ENCODE data around the gene NKTR. TPM values are rescaled to one million over a fixed set of nuclear protein-coding genes. Genes with fewer than 3 reads are reported as not detected.

The NKTR gene
- total and polyA plus RNA-seq, 9 of the 15 experiments (the other 6 are each of a cell fraction or from before 2014, with no cell fraction given): 19.7 to 123 (median 92.6) TPM

DNA sequence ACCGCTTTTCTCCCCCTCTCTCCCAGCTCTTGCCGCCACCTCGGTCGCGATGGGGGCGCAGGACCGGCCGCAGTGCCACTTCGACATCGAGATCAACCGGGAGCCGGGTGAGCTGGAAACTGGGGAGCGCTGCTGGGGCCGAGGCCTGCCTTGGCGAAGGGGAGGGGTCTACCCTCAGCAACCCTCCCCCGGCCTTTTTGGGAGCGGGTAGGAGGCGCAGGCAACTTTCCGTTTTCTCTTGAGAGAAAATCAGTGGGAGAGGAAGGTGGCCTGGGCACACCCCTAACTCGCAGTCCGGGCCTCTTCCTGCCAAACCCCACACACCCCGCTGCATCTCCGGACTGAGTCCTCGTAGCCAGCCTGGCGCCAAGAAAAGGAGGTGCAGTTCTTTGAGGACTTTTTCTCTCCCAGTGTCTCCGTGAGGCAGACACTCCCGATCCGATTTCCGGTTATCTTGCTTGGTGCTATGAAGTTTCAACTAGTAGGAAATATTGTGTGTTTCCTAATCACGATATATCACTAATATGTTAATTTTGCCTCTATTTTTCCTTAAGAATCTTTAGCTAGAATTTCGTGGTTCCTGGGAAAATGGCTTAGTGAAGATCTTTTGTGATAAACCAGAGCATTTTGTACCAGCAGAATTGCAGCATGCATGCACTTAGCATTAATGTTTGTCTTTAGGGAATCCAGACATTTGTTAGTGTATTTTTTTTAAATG is 631 bp downstream of the NKTR start (continued):
- TF ChIP-seq, protein P1, sequence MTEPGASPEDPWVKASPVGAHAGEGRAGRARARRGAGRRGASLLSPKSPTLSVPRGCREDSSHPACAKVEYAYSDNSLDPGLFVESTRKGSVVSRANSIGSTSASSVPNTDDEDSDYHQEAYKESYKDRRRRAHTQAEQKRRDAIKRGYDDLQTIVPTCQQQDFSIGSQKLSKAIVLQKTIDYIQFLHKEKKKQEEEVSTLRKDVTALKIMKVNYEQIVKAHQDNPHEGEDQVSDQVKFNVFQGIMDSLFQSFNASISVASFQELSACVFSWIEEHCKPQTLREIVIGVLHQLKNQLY (CRISPR knock-in tag; conservative IDR thresholded peaks at IDR 0.05): no peak
- TF ChIP-seq POLR3A (IDR thresholded peaks at IDR 0.05; ENCODE audit: borderline replicate concordance, extremely low read depth, insufficient read depth, insufficient read length) (no peak), GTF2A2 (tag; IDR thresholded peaks at IDR 0.05) (no peak), TFAM (CRISPR knock-in tag; conservative IDR thresholded peaks at IDR 0.05) (no peak), ATF7 (IDR thresholded peaks at IDR 0.05) (no peak), SRSF7 (optimal IDR thresholded peaks at IDR 0.05; ENCODE audit: low read depth, low read length) (no peak), KLF10 (CRISPR knock-in tag; IDR thresholded peaks at IDR 0.05) (no peak), TAL1 (IDR thresholded peaks at IDR 0.05) (no peak), NFE2 (IDR thresholded peaks at IDR 0.05; ENCODE audit: low read depth) (no peak), ZC3H11A (IDR thresholded peaks at IDR 0.05; ENCODE audit: low read depth, low read length) (no peak), SNIP1 (IDR thresholded peaks at IDR 0.05; ENCODE audit: low read depth) (no peak), SRSF3 (IDR thresholded peaks at IDR 0.05; ENCODE audit: insufficient read depth, low read length) (no peak), ZNF79 (CRISPR knock-in tag; IDR thresholded peaks at IDR 0.05; ENCODE audit: low read depth) (no peak), MECOM (CRISPR knock-in tag; IDR thresholded peaks at IDR 0.05) (peak; percentile 41; the same call in 1 of the 2 replicates), ZNF76 (CRISPR knock-in tag; IDR thresholded peaks at IDR 0.05; ENCODE audit: borderline replicate concordance) (no peak), FOXO4 (CRISPR knock-in tag; IDR thresholded peaks at IDR 0.05) (no peak), ZNF766 (CRISPR knock-in tag; conservative IDR thresholded peaks at IDR 0.05) (peak; percentile 56; the same call in 1 of the 2 replicates), HOMEZ (CRISPR knock-in tag; IDR thresholded peaks at IDR 0.05) (no peak), FOSL1 (tag; conservative IDR thresholded peaks at IDR 0.05) (peak; percentile 40; the same call in 1 of the 2 replicates)
- TF ChIP-seq, protein P2, sequence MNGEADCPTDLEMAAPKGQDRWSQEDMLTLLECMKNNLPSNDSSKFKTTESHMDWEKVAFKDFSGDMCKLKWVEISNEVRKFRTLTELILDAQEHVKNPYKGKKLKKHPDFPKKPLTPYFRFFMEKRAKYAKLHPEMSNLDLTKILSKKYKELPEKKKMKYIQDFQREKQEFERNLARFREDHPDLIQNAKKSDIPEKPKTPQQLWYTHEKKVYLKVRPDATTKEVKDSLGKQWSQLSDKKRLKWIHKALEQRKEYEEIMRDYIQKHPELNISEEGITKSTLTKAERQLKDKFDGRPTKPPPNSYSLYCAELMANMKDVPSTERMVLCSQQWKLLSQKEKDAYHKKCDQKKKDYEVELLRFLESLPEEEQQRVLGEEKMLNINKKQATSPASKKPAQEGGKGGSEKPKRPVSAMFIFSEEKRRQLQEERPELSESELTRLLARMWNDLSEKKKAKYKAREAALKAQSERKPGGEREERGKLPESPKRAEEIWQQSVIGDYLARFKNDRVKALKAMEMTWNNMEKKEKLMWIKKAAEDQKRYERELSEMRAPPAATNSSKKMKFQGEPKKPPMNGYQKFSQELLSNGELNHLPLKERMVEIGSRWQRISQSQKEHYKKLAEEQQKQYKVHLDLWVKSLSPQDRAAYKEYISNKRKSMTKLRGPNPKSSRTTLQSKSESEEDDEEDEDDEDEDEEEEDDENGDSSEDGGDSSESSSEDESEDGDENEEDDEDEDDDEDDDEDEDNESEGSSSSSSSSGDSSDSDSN (IDR thresholded peaks at IDR 0.05; ENCODE audit: borderline replicate concordance in 1 of 2, low read depth in 2 of 2, low read length in 2 of 2): peak in 1 of 2 experiments; percentile 65; a peak in 3 of 4 replicates
- TF ChIP-seq, protein P3, sequence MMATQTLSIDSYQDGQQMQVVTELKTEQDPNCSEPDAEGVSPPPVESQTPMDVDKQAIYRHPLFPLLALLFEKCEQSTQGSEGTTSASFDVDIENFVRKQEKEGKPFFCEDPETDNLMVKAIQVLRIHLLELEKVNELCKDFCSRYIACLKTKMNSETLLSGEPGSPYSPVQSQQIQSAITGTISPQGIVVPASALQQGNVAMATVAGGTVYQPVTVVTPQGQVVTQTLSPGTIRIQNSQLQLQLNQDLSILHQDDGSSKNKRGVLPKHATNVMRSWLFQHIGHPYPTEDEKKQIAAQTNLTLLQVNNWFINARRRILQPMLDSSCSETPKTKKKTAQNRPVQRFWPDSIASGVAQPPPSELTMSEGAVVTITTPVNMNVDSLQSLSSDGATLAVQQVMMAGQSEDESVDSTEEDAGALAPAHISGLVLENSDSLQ (IDR thresholded peaks at IDR 0.05): no peak

Data from K562 (cell line).